Femur (tissue), 1 donor: Measurements from ENCODE around the gene NAALADL1.
"Not testable (repeated sequence)": the region's sequence is repeated elsewhere in the genome, so short reads cannot be mapped to it uniquely, and the experiment has no call there.

Experiments
- DNase-seq: peaks from one replicate; pipeline ENCODE4 v3.0.0-alpha.2; 2017

Gene NAALADL1

GRCh38 chr11:65013130-65013887, 45.0 kb downstream of the NAALADL1 start:
- DNase-seq = peak; percentile 95

GRCh38 chr11:65008873-65009272, 49.5 kb downstream of the NAALADL1 start:
- DNase-seq = no peak

- DNase-seq = no peak
Measured at GRCh38 chr11:65008016-65008415, 50.3 kb downstream of the NAALADL1 start.

GRCh38 chr11:65003968-65004367, 54.4 kb downstream of the NAALADL1 start:
- DNase-seq = not testable (repeated sequence)

GRCh38 chr11:65003282-65003681, 55.1 kb downstream of the NAALADL1 start:
- no peak for DNase-seq

GRCh38 chr11:65002706-65003105, 55.6 kb downstream of the NAALADL1 start:
- no peak for DNase-seq

- DNase-seq = no peak
Measured at GRCh38 chr11:64999478-64999877, 58.9 kb downstream of the NAALADL1 start.

GRCh38 chr11:64998690-64999431, 59.5 kb downstream of the NAALADL1 start:
- DNase-seq = no peak

- no peak for DNase-seq
Measured at GRCh38 chr11:64998141-64998540, 60.2 kb downstream of the NAALADL1 start.

- peak; percentile 73 for DNase-seq
Measured at GRCh38 chr11:64996710-64997380, 61.5 kb downstream of the NAALADL1 start, which contains the start of gene BATF2. Gene BATF2, minus strand, starts transcription at chr11:64996971. Its CDS starts 57 bp downstream, at chr11:64996914.

GRCh38 chr11:64996327-64996709, 62.0 kb downstream of the NAALADL1 start:
- no peak for DNase-seq
